Mesenchymal stem cell (in vitro differentiated cells and primary cell): ENCODE measurements around the gene FZD7.

ENCODE experiments used
- DNase-seq: peaks from one replicate; pipeline ENCODE4 v3.0.0-alpha.2; 2013
- H2AFZ ChIP-seq: one replicate; pipeline ENCODE4 v1.6.1; 2013; ENCODE audit warnings: low read depth, mild to moderate bottlenecking, control low read depth, inconsistent platforms, low read length, moderate library complexity
- H2AK5ac ChIP-seq: 2 replicates; pipeline ENCODE4 v1.6.1; 2013; ENCODE audit warnings: low read length, moderate library complexity, mild to moderate bottlenecking, inconsistent platforms; ENCODE audit not compliant: severe bottlenecking
- H2BK120ac ChIP-seq: one replicate; pipeline ENCODE4 v1.6.1; 2013; ENCODE audit warnings: low read depth, mild to moderate bottlenecking, inconsistent platforms, low read length, moderate library complexity
- H2BK12ac ChIP-seq, 2 experiments: one replicate each; pipeline ENCODE4 v1.6.1; 2013; ENCODE audit warnings: inconsistent platforms in 2 of 2, low read length in 2 of 2, mild to moderate bottlenecking in 2 of 2, moderate library complexity in 2 of 2, control low read depth in 1 of 2
- H2BK15ac ChIP-seq: one replicate; pipeline ENCODE4 v1.6.1; 2013; ENCODE audit warnings: mild to moderate bottlenecking, low read depth, inconsistent platforms; ENCODE audit not compliant: poor library complexity, severe bottlenecking
- H2BK5ac ChIP-seq: 2 replicates; pipeline ENCODE4 v1.6.1; 2013; ENCODE audit warnings: low read depth, mild to moderate bottlenecking, low read length, control low read depth, inconsistent platforms; ENCODE audit not compliant: poor library complexity, severe bottlenecking
- H3K14ac ChIP-seq, 2 experiments: one replicate each; pipeline ENCODE4 v1.6.1; 2013; ENCODE audit warnings: inconsistent platforms in 2 of 2, low read length in 2 of 2, control low read depth in 1 of 2, mild to moderate bottlenecking in 1 of 2, moderate library complexity in 1 of 2
- H3K18ac ChIP-seq, 2 experiments: one replicate each; pipeline ENCODE4 v1.6.1; 2013; ENCODE audit warnings: inconsistent platforms in 2 of 2, low read length in 2 of 2, control low read depth in 1 of 2, low read depth in 1 of 2, mild to moderate bottlenecking in 1 of 2
- H3K23ac ChIP-seq, 2 experiments: one replicate each; pipeline ENCODE4 v1.6.1; 2013; ENCODE audit warnings: inconsistent platforms in 2 of 2, low read length in 2 of 2, mild to moderate bottlenecking in 2 of 2, moderate library complexity in 2 of 2, control low read depth in 1 of 2
- H3K27ac ChIP-seq: 2 replicates; pipeline ENCODE4 v1.5.1; 2013; ENCODE audit warnings: mild to moderate bottlenecking, moderate library complexity, low read length, control low read depth, inconsistent platforms; ENCODE audit not compliant: poor library complexity, severe bottlenecking
- H3K27me3 ChIP-seq, 2 experiments: 2 replicates each; pipeline versions ENCODE4 v1.6.1 to v1.7.0; 2013; ENCODE audit warnings: low read length in 2 of 2, mild to moderate bottlenecking in 2 of 2, moderate library complexity in 2 of 2, control low read depth in 1 of 2, inconsistent platforms in 1 of 2; ENCODE audit not compliant: control insufficient read depth in 1 of 2, insufficient read depth in 1 of 2
- H3K36me3 ChIP-seq, 2 experiments: 2 replicates each; pipeline versions ENCODE4 v1.6.1 to v1.7.0; 2013; ENCODE audit warnings: low read length in 2 of 2, control low read depth in 1 of 2, inconsistent platforms in 1 of 2, low read depth in 1 of 2, mild to moderate bottlenecking in 1 of 2; ENCODE audit not compliant: insufficient read depth in 2 of 2, control insufficient read depth in 1 of 2
- H3K4ac ChIP-seq, 2 experiments: one replicate each; pipeline ENCODE4 v1.6.1; 2013; ENCODE audit warnings: inconsistent platforms in 2 of 2, low read length in 2 of 2, mild to moderate bottlenecking in 2 of 2, moderate library complexity in 2 of 2, control low read depth in 1 of 2, low read depth in 1 of 2
- H3K4me1 ChIP-seq: 2 replicates; pipeline ENCODE4 v1.6.1; 2013; ENCODE audit warnings: low read depth, low read length, control low read depth; ENCODE audit not compliant: control insufficient read depth, insufficient read depth
- H3K4me2 ChIP-seq: 2 replicates; pipeline ENCODE4 v1.6.1; 2013; ENCODE audit warnings: low read length, mild to moderate bottlenecking, inconsistent platforms; ENCODE audit not compliant: poor library complexity, severe bottlenecking
- H3K4me3 ChIP-seq, 2 experiments: 2 replicates each; pipeline versions ENCODE4 v1.5.1 to v1.7.0; 2013; ENCODE audit warnings: low read length in 2 of 2, mild to moderate bottlenecking in 2 of 2, control low read depth in 1 of 2, low read depth in 1 of 2; ENCODE audit not compliant: insufficient read depth in 1 of 2
- H3K79me1 ChIP-seq: replicated peaks from 2 replicates; pipeline ENCODE4 v1.6.1; 2013; ENCODE audit warnings: mild to moderate bottlenecking, control low read depth, low read length, inconsistent platforms; ENCODE audit not compliant: poor library complexity, severe bottlenecking
- H3K9ac ChIP-seq: 2 replicates; pipeline ENCODE4 v1.7.0; 2013; ENCODE audit warnings: mild to moderate bottlenecking, low read length, moderate library complexity
- H3K9me3 ChIP-seq: 2 replicates; pipeline ENCODE4 v1.7.0; 2013; ENCODE audit warnings: mild to moderate bottlenecking, low read length; ENCODE audit not compliant: control insufficient read depth
- H4K8ac ChIP-seq: one replicate; pipeline ENCODE4 v1.6.1; 2013; ENCODE audit warnings: inconsistent platforms, mild to moderate bottlenecking, low read length, moderate library complexity
- H4K91ac ChIP-seq: one replicate; pipeline ENCODE4 v1.6.1; 2013; ENCODE audit warnings: mild to moderate bottlenecking, low read length, inconsistent platforms
- WGBS: methylation state at CpG from one replicate; pipeline ENCODE4 v1.1.7; 2013; ENCODE audit warnings: mixed read lengths; 5-methylcytosine and 5-hydroxymethylcytosine counted together

Gene FZD7

DNA sequence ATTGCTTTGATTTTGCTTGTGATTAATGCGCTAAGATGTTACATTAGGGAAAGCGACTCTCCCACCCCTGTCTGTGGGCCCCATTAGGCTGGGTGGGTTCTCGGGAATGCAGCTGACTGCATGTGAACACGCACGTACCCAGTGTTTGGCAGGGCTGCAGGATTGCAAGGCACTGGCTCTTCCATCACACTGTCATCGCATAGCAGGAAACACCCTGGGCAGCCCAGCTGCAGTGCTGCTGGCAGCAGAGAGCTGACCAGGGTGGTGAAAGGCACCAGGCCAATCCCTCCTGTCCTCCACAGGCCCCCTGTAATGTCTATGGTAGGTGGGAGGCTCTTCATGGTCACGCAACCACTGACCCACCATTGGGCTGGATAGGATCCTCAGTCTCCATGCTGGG lies 34.4 kb upstream of the FZD7 start:
- Histone ChIP-seq H2BK5ac (no peak overlapping the region), H3K23ac (no peak overlapping the region), H2BK15ac (no peak overlapping the region), H3K4ac (no peak overlapping the region), H2BK12ac (no peak overlapping the region), H3K4me3 (no peak overlapping the region), H3K27me3 (peaks cover 0 to 9% of the 10 kb centered on the region in 2 experiments), H3K4me2 (no peak overlapping the region), H3K36me3 (no peaks in the 10 kb centered on the region), H2AFZ (no peak overlapping the region), H3K4me1 (peaks cover 1% of the 10 kb centered on the region), H3K14ac (no peak overlapping the region), H2AK5ac (no peak overlapping the region), H3K79me1 (no peaks in the 10 kb centered on the region), H3K9me3 (no peaks in the 10 kb centered on the region), H4K91ac (no peak overlapping the region), H3K27ac (no peak overlapping the region), H2BK120ac (no peak overlapping the region), H4K8ac (no peak overlapping the region), H3K18ac (no peak overlapping the region), H3K9ac (no peak overlapping the region)
- DNase-seq = no peak
- WGBS = 91% methylated on average over 7 of the region's 7 CpGs

DNA sequence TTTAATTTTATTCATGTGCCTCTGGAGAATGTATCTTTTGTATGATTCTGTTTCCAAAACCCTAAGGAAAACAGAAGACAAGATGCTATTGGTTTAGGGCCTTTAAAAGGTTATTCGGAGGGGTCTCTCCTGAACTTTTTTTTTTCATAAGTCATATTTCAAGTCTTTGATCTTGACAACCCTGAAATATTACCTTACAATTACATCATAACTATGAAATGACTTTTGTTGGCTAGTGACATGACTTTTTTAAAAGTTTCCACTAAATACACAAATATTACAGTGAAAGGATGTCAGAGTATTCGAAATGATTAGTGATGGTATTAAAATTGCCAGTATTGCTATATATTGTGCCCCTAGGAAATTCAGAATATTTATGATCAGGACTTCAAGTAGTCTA lies 31.8 kb upstream of the FZD7 start:
- Histone ChIP-seq H3K4ac (no peak overlapping the region), H3K36me3 (no peaks in the 10 kb centered on the region), H3K79me1 (no peaks in the 10 kb centered on the region), H2BK15ac (no peak overlapping the region), H3K9ac (no peak overlapping the region), H4K8ac (no peak overlapping the region), H2BK120ac (no peak overlapping the region), H3K9me3 (no peaks in the 10 kb centered on the region), H3K4me3 (no peak overlapping the region), H2AK5ac (no peak overlapping the region), H3K23ac (no peak overlapping the region), H2AFZ (no peak overlapping the region), H3K18ac (no peak overlapping the region), H2BK5ac (no peak overlapping the region), H3K4me2 (no peak overlapping the region), H3K14ac (no peak overlapping the region), H2BK12ac (no peak overlapping the region), H3K27ac (no peak overlapping the region), H3K4me1 (peaks cover 2% of the 10 kb centered on the region), H4K91ac (no peak overlapping the region), H3K27me3 (peaks cover 0 to 21% of the 10 kb centered on the region in 2 experiments)
- no peak for DNase-seq
- no CpG with 5 or more reads among the region's 2 CpGs for WGBS

DNA sequence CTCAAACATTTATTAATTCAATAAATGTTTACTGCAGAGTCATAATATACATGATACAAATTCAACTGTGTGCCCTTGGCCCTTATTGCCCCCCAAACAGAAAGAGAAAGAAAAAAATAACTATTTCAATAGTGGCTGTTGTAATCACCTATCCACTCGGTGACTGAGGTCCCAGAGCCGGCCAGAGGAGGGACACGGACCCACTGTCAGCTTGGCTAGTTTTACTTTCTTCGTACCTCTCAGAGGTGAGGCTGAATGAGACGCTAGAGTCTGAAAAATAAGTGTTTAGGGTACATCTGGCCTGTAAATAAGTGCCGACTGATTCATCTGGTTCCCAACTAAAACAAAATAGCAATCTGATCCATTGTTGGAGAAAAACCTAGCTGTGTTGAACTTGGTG lies 31.3 kb upstream of the FZD7 start:
- Histone ChIP-seq H3K27me3 (peaks cover 0 to 24% of the 10 kb centered on the region in 2 experiments), H3K23ac (no peak overlapping the region), H3K36me3 (no peaks in the 10 kb centered on the region), H3K4me1 (peaks cover 4% of the 10 kb centered on the region), H3K9ac (no peak overlapping the region), H2AFZ (no peak overlapping the region), H3K18ac (no peak overlapping the region), H3K79me1 (no peaks in the 10 kb centered on the region), H2BK12ac (no peak overlapping the region), H4K91ac (no peak overlapping the region), H3K4me3 (no peak overlapping the region), H3K4me2 (no peak overlapping the region), H3K9me3 (no peaks in the 10 kb centered on the region), H2AK5ac (no peak overlapping the region), H2BK120ac (no peak overlapping the region), H3K4ac (no peak overlapping the region), H3K14ac (no peak overlapping the region), H4K8ac (no peak overlapping the region), H3K27ac (no peak overlapping the region), H2BK5ac (no peak overlapping the region), H2BK15ac (no peak overlapping the region)
- 90% methylated on average over 6 of the region's 6 CpGs for WGBS
- DNase-seq = no peak

DNA sequence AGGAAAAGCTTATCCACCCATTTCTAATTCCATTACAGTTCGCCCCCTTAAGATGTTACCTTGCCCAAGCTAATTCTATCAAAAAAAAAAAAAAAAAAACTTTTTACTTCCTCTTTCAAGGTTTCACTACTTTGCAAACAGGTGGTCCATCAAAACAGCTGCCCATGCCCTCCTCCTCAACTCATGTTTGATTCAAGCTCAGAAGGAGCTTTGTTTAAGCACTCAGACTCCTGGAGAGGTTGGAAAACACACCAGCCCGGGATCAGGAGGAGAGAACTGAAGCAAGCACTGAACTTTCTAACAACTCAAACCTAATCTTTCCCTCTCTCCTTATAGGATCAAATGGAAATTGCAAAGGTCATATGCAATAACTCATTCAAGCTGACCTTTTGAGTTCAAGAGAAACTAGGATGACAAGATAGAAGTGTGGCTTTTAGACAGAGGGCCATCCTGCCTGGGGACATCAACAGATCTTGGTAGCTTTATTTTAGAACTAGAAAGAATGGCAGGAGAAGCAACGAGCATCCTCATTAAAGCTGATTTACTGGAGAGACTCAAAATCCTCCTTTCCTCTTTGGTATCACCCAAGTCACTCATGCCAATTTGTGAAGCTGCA lies 28.3 kb upstream of the FZD7 start:
- Histone ChIP-seq H2BK15ac (no peak overlapping the region), H3K36me3 (no peaks in the 10 kb centered on the region), H2BK12ac (no peak overlapping the region), H4K8ac (no peak overlapping the region), H3K4me3 (no peak overlapping the region), H3K14ac (no peak overlapping the region), H2AK5ac (no peak overlapping the region), H3K4me1 (peaks cover 4% of the 10 kb centered on the region), H3K18ac (no peak overlapping the region), H3K23ac (no peak overlapping the region), H2AFZ (no peak overlapping the region), H3K27me3 (peaks cover 0 to 28% of the 10 kb centered on the region in 2 experiments), H3K9me3 (no peaks in the 10 kb centered on the region), H2BK5ac (no peak overlapping the region), H3K79me1 (no peaks in the 10 kb centered on the region), H4K91ac (no peak overlapping the region), H3K9ac (no peak overlapping the region), H3K4ac (no peak overlapping the region), H3K4me2 (no peak overlapping the region), H3K27ac (no peak overlapping the region), H2BK120ac (no peak overlapping the region)
- 90% methylated on average over 3 of the region's 3 CpGs for WGBS
- no peak for DNase-seq
